ENCODE measurements around the gene CYP4F11. TPM values are rescaled to one million over a fixed set of nuclear protein-coding genes. Genes with fewer than 3 reads are reported as not detected.
"Not testable (repeated sequence)": the region's sequence is repeated elsewhere in the genome, so short reads cannot be mapped to it uniquely, and the experiment has no call there.

The CYP4F11 gene
- polyA plus RNA-seq, 3 donors = 0.25 to 0.78 TPM; not detected in 1

DNA sequence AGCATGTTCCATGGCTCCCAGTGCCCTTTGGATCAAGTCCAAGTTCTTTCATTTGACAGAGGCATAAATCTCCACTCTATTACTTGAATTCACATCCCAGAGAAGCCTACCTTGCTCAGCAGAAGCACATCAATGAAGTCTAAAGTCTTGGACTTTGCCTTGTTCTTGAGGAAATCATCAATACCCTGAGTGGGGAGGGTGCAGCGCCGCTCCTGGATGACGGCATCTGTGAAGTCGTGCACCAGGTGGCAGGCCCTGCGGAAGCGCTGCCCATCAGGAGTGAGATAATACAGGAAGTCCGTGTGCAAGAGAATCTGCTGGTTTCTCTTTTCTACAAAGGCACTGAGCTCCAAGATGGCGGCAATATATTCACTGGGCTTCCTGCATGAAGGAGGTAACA is 10.6 kb downstream of the CYP4F11 start:
- no peak for DNase-seq (ENCODE audit: low read depth in 3 of 3, low spot score in 2 of 3)

DNA sequence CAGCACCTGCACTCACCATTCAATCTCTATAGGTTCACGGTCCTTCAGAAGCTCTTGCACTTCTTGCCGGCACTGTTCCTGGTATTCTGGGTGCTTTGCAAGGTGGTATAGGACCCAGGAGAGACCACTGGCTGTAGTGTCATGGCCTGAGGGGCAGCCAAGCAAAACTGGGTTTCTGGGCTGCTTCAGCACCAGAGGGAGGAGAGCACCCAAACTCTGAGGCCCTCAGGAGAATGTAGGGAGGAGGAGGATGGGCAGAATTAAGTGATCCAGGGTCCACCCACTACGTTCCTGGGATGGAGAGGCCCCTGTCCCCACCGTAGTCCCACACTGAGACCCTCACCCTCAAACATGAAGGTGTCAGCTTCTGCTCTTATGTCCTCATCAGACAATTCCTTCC is 12.3 kb downstream of the CYP4F11 start:
- DNase-seq (ENCODE audit: low read depth in 3 of 3, low spot score in 2 of 3) = no peak

DNA sequence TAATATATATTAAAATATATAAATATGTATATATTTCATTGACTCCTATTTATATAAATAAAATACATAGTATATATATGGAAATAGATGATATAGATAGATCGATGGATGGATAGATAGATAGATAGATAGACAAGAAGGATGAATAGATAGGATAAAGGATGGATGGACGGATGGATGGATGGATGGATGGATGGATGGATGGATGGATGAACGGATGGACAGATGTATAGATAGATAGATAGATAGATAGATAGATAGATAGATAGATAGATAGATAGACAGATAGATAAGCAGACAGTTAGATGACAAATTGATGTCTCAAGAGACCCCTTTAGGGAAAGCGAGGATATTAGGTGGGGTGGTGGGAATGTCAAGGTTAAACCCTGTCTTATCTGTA is 15.1 kb downstream of the CYP4F11 start:
- DNase-seq (ENCODE audit: low read depth in 3 of 3, low spot score in 2 of 3) = no peak

DNA sequence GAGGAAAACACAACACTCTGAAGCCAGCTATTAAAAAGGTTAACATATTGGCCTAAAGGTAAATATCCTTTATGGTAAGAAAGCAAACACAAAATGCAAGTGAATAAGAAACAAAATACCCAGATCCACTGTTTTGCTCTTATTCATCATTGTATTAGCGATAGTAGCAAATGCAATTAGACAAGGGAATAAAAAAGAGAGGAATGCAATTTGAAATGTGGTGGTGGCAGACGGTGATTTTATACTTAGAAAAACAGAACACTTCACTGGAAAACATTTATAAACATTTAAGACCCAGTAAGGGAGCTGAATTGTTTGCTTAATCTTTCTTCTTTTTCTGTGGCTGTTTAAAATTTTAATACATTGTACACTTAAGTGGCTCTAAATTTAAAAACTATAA is 19.2 kb downstream of the CYP4F11 start:
- no peak for DNase-seq (ENCODE audit: low read depth in 3 of 3, low spot score in 2 of 3)

DNA sequence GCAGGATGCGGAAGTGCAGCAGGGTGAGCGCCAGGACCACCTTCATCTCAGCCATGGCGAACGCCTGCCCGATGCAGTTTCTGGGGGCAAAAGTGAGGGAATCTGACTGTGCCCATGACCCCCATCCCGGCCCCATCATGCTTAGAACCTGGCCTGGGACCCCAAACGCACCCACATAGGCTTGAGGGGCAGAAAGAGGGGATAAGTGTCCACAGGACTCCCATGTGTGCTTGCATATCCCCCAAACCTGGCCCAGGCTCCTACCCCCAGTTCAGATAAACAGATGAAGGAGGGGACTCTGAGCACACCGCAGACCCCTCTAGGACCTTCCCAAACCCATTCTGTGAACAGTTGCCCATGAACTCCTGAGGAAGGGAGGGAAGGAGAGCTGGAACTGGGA is 20.5 kb downstream of the CYP4F11 start:
- no peak for DNase-seq (ENCODE audit: low read depth in 3 of 3, low spot score in 2 of 3)

DNA sequence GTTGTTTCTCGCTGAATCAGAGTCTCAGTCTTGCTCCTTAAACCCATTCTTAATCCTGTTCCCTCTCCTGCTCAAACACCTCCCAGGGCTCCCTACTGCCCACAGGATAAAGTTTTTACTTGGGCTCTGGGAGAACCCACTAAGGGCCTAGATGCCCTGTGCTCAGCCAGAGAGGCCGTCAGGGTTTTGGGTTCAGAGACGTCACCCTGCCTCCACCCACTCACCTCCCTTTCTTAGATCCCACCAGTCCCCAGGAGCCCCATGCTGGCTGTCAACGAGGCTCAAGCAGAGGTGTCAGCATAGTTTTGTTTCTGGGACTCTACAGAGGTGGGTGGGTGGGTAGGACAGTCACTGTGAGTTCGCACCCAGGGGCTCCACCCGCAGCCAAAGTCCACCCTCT is 20.9 kb downstream of the CYP4F11 start:
- no peak for DNase-seq (ENCODE audit: low read depth in 3 of 3, low spot score in 2 of 3)

DNA sequence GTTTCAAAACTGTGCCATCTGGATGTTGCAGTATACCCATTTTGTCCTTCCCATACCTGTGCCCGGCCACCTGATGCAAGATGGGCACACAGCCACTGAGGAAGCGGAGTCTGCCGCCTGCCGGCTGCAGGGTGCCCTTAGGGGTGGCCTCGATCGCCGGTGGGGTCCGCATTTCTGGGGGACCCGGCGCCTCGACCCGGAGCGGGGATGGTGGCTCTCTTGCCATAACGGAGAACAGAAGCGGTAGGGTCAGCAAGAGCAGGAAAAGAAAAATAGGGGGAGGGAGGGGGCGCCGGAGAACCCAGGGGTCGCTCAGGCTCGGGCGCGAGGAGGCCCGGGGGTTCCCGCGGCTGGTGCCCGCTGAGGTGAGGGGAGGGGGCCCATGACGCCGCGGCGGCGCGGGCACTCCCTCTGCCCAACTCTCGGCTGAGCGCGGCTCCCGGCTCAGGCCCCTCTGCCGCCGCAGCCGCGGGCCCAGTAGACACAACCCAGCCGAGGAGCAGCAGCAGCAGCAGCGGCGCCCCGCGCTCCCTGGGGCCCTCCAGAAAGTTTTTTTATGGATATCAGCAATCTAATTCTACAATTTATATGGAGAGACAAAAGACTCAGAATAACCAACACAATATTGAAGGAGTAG is 22.6 kb downstream of the CYP4F11 start:
- no peak for DNase-seq (ENCODE audit: low read depth in 3 of 3, low spot score in 2 of 3)

DNA sequence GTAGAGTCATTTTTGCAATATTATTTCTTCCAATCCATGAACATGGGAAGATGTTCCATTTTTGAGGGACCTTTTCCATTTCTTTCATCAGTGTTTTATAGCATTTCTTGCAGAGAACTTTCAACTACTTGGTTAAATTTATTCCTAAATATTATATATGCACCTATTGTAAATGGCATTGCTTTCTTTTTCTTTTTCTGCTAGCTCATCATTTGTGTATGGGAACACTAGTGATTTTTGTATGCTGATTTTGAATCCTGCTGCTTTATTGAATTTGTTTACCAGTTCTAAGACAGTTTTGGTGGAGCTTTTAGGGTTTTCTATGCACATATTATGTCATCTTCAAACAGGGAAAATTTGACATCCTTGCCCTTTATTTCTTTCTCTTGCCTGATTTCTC is 29.3 kb downstream of the CYP4F11 start:
- no peak for DNase-seq (ENCODE audit: low read depth in 3 of 3, low spot score in 2 of 3)

DNA sequence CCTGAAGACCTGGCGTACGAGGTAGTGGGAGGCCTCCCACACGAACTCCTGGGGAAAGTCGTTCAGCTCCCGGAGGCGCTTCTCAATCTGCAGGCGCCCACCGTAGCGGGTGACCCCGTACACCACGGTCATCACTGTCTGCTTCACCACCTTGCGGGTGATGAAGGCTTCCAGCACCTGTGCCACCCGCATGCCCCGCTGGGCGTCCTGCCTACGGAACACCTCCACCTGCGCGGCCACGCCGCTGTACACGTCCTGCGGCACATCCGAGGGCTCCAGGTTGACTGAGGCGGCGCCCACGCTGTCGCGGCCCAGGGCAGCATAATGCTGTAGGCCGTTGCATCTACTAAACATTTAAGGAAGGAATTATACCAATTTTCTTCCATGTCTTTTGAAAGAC is 31.4 kb downstream of the CYP4F11 start:
- DNase-seq (ENCODE audit: low read depth in 3 of 3, low spot score in 2 of 3) = not testable (repeated sequence)

DNA sequence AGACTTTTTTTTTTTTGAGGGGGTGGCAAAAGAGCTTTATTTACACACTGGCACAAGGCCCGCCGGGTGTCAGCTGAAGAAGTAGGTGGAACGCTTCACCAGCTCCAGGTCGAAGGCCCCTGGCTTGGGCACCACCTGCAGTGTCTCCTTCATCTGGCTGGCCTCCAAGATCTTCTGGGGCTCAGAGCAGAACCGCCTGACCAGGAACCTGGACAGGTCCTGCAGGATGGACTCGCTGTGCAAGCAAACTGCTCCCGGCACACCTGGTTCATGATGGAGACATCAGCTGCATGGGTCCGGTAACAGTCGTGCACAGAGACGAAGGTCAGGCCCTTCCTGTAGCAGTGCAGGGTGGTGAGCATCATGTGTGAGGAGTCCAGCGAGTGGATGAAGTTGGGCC is 32.1 kb downstream of the CYP4F11 start:
- no peak for DNase-seq (ENCODE audit: low read depth in 3 of 3, low spot score in 2 of 3)

DNA sequence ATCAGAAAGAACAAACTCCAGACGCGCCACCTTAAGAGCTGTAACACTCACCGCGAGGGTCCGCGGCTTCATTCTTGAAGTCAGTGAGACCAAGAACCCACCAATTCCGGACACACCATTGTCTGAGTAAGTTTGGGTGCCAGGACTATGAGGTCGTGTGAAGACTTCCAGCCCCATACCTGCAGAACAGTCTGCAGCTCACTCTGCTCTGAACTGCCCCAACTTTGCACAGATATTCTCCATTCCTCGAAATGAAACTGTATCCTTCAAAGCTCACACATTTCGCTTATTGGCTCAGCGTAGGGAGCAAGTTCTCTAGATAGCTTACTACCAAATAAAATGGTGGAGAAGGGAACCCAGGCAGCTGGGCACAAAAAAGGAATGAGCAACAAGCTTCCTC is 33.8 kb downstream of the CYP4F11 start:
- no peak for DNase-seq (ENCODE audit: low read depth in 3 of 3, low spot score in 2 of 3)

DNA sequence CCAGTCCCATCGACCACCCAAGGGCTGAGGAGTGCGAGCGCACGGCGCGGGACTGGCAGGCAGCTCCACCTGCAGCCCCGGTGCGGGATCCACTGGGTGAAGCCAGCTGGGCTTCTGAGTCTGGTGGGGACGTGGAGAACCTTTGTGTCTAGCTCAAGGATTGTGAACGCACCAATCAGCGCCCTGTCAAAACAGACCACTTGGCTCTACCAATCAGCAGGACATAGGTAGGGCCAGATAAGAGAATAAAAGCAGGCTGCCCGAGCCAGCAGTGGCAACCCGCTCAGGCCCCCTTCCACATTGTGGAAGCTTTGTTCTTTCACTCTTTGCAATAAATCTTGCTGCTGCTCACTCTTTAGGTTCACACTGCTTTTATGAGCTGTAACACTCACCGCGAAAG is 34.3 kb downstream of the CYP4F11 start:
- DNase-seq (ENCODE audit: low read depth in 3 of 3, low spot score in 2 of 3) = not testable (repeated sequence)

DNA sequence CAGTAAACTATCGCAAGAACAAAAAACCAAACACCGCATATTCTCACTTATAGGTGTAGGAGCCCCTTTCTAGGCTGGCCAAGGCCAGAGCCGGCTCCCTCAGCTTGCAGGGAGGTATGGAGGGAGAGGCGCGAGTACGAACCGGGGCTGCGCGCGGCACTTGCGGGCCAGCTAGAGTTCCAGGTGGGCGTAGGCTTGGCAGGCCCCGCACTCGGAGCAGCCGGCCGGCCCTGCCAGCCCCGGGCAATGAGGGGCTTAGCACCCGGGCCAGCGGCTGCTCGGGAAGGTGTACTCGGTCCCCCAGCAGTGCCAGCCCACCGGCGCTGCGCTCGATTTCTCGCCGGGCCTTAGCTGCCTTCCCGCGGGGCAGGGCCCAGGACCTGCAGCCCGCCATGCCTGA is 34.8 kb downstream of the CYP4F11 start:
- not testable (repeated sequence) for DNase-seq (ENCODE audit: low read depth in 3 of 3, low spot score in 2 of 3)

DNA sequence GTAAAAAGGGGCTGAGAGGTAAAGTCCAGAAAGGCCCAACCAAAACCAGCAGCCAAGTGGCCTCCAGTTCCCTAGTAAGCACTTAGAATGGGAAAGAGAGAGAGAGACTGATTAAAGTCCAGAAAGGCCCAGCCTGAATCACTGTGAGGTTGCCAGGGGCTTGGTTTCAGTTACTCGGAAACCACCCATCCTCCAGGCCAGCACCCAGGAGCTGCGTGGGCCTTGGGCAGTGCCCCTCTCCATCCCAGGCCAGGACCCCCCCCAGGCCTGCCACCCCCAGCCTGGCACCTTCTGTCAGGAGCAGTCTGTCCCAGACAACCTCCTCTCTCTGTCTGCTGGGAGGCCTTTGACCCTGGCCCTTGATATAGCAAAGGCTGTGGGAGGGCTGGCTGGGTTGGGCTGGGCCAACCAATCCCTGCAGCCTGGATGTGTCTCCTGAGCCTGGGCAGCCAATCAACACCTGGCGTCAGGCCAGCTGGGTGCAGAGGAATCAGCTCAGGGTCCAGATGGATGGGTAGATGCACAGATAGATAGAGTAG is 36.5 kb downstream of the CYP4F11 start, which contains the start of gene CYP4F2:
TSS of gene CYP4F2 (minus strand) at position 337 of the 539 bp plus-strand sequence. CDS start 463 bp downstream, outside the sequence.
- DNase-seq (ENCODE audit: low read depth in 3 of 3, low spot score in 2 of 3) = no peak

DNA sequence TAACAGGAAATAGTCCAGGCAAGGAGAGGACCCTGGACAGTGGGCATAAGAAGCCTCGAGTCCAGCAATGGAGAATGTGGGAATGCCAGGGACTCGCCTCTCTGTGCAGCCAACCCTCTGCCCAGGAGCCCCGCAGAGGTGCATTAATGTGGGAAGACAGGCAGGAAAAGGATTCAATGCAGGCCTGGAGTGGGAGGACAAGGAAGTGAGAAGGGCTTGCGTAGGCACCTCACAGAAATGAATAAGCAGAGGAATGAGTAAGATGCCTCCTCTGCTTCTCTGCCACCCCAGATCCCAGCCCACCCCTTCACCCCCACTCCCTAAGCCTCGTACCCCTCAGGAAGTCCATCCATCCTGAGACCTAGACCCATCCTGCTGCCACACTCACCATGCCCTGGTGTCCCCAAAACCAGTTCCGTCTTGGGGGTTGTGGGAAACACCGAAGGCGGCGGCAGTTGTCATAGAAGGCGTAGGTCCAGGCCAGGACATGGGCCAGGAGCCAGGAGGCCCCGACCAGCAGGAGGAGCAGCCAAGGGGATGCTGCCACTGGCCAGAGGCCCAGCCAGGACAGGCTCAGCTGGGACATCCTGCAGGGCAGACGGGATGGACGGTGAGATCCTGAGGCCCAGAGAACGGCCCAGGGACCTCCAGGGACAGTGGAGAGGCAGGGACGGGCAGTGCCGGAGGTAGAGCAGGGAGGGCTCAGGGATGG is 37.1 kb downstream of the CYP4F11 start:
- no peak for DNase-seq (ENCODE audit: low read depth in 3 of 3, low spot score in 2 of 3)

DNA sequence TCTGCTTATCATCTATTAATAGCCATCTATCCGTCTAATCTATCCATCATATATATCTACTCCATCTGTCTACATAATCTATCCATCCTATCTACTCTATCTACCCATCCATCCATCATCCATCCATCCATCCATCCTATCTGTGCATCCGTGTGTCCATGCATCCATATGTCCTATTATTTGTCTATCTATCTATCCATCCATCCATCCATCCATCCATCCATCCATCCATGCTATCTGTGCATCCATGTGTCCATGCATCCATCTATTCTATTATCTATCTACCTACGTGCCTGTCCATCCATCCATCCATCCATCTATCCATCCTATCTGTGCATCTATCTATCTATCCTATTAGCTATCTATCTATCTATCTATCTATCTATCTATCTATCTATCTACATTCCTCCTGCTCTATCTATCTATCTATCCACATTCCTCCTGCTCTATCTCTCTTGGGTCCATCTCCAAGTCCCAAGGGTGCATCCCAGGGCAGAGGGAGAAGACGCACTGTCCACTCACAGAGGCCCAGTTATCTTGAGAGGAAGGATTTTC is 38.4 kb downstream of the CYP4F11 start:
- DNase-seq (ENCODE audit: low read depth in 3 of 3, low spot score in 2 of 3) = no peak

DNA sequence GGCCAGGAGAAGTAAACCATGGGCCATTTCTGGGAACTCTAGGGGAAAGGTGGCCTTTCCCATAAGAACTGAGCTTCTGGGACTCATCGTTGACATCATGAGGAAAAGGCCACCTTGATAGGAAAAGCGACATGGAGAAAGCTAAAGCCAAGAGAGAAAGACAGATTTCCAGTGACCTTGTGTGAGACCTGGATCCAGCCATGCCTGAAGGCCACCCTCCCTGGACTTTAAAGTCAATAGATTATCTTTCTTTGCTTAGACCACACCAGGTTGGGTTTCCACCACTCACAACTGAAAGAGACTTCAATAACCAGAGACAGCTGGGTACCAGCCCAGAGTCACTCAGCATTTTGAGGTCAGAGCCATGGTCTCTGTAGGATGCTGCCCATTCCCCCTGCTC is 40.0 kb downstream of the CYP4F11 start:
- DNase-seq (ENCODE audit: low read depth in 3 of 3, low spot score in 2 of 3) = no peak

DNA sequence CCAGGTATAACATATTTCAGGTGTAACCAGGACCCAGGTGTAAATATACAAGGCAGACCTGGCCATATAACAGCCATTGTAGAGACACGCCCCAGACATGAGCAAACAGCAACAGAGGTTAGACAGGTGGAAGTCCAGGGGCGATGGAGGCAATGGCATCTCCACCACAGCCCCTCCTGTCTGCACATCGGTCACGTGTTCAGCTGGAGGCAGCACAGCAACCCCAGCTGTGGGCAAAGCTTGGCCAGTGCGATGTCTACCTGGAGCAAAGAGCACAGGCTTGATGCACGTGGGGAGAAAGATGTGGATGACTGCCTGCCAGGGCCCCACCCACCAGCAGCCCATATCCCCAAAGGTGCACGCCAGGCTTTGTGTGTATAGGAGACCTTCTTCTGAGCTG is 40.9 kb downstream of the CYP4F11 start:
- no peak for DNase-seq (ENCODE audit: low read depth in 3 of 3, low spot score in 2 of 3)

DNA sequence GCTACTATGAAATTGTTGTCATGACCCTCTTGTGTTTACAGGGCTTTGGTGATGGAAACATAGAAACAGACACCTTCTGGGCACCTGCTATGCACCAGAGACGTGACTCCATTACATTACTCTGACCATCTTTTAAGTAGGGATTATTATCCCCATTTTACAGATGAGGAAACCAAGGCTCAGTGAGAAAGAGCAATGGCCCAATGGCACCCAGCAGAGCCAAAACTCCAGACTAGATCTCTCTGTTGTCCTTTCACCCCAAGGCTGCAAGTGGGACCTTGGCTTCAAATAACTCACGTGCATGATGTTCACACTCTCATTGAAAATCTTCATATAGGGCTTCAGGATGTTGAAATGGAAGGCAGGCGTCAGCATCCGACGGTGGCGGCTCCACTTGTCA is 42.3 kb downstream of the CYP4F11 start:
- DNase-seq (ENCODE audit: low read depth in 3 of 3, low spot score in 2 of 3) = no peak

DNA sequence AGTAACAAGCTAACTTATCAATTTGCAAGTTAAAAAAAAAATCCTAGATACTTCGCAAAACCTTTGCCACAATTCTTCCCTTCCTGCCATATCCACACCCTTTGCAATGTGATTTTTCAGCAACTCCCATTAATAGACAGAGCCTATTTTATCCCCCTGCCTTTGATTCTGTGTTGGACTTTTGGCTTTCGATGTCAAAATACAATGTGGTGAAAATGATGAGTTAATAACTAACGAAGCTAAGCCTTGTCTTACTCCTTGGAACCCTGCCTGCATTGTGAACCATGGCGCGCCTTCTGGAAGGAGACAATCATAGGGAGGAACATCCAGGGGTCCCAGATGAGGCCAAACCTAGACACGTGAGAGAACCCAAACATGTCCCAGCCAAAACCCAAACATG is 42.9 kb downstream of the CYP4F11 start:
- DNase-seq (ENCODE audit: low read depth in 3 of 3, low spot score in 2 of 3) = no peak

DNA sequence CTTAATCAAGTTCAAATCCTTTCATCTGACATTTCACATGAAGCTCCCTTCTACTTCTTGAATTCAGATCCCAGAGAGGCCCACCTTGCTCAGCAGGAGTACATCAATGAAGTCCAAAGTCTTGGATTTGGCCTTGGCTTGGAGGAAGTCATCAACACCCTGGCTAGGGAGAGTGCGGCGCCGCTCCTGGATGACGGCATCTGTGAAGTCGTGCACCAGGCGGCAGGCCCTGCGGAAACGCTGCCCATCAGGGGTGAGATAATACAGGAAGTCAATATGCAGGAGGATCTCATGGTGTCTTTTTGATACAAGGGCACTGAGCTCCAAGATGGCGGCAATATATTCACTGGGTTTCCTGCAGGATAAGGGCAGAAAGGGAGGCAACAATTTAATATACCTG is 45.0 kb downstream of the CYP4F11 start:
- not testable (repeated sequence) for DNase-seq (ENCODE audit: low read depth in 3 of 3, low spot score in 2 of 3)

DNA sequence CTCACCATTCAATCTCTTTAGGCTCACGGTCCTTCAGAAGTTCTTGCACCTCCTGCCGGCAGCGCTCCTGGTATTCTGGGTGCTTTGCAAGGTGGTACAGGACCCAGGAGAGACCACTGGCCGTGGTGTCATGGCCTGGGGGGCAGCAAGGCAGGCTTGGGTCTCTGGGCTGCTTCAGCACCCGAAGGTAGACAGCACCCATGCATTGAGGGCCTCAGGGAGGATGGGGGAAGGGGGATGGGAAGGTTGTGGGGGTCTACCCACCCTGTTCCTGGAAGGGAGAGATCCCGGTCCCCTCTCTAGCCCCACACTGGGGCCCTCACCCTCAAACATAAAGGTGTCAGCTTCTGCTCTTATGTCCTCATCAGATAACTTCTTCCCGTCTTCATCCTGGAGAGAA is 48.4 kb downstream of the CYP4F11 start:
- no peak for DNase-seq (ENCODE audit: low read depth in 3 of 3, low spot score in 2 of 3)

Data from right renal cortex interstitium (tissue), 3 donors.